UCSD-AML1 (cell line): ENCODE measurements around the gene KIFC3.
"Not testable (repeated sequence)": the region's sequence is repeated elsewhere in the genome, so short reads cannot be mapped to it uniquely, and the experiment has no call there.

Experiments
- DNase-seq: peaks from one replicate; lab custom pipeline; 2025; ENCODE audit not compliant: unreplicated experiment; lab: John Stamatoyannopoulos, UW

Gene KIFC3

DNA sequence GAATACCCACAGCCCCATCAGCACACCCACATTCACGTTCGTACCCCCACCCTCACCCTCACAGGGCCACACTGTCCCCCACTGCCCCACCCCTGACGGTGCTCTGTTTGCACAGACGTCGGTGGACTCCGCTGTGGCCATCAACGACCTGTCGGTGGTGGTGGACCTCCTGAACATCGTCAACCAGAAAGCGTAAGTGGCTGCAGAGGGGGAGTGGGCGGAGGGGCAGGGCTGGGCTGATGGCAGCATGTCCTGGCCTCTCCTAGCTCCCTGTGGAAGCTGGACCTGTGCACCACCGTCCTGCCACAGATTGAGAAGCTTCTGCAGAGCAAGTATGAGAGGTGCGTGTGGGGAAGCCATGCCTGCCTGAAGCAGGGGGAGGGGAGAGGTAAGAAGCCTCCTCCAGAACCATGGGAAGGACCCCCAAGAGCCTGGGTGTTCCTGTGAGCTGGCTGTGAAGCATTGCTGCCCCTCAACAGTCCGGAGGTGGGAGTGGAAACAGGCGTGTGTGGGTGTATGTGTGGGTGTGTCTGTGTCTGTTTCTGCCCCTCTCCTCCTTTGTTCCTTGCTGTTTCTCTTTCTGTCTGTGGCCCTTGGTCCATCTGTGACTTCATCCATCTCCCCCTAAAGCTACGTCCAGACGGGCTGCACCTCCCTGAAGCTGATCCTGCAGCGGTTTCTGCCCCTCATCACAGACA, 46.4 kb downstream of the KIFC3 start:
- DNase-seq = no peak

DNA sequence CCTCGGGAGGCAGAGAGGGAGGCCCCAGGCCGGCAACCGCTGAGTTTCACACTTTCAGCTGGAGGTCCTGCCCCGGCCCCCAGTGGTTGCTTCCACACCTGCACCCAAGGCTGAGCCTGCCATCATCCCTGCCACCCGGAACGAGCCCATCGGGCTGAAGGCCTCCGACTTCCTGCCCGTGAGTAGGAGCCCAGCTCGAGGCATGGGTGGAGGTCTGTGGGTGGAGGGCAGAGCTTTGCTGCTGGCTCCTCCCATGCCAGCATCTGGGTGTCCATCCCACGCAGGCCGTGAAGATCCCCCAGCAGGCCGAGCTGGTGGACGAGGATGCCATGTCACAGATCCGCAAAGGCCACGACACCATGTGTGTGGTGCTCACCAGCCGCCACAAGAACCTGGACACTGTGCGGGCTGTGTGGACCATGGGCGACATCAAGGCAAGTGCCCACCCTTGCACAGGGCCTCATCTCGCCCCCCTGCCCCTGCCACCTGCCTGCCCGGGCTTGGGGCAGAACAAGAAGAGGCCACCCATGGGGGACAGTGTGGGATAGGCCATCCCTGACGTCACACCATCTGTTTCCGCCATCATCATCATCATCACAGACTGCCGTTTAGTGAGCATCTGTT, 47.1 kb downstream of the KIFC3 start:
- no peak for DNase-seq

DNA sequence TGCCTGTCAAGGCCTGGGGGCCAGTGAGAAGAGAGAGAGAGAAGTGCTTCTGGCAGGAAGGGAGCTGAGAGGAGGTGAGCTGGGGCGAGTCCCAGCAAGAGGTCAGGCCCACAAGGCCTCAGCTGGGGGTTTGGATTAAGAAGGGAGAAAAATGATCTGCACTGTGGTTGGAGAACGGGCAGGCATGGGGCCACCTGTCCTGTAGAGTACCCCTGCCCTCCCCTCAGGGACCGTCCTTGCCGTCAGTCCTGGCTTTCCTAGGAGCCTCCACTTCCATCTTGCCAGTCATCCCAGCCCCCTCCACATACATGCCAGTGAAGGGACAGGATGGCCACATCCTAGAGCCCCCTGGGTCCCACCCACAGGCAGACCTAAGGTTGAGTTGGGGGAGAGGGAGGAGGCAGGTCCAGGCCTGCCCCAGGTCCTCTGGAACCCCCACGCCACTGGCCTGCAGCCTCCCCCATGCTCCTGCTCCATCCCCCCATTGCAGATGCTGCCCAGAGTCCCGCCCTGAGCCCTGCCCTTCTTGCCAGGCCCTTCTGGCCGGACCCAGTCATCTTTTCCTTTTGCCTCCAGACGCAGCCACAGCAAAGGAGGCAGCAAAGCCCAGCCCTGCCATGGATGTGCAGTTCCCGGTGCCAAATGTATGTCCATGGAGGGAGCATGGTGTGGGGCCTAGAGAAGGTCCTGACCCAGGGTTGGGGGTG, 47.8 kb downstream of the KIFC3 start:
- DNase-seq = no peak

DNA sequence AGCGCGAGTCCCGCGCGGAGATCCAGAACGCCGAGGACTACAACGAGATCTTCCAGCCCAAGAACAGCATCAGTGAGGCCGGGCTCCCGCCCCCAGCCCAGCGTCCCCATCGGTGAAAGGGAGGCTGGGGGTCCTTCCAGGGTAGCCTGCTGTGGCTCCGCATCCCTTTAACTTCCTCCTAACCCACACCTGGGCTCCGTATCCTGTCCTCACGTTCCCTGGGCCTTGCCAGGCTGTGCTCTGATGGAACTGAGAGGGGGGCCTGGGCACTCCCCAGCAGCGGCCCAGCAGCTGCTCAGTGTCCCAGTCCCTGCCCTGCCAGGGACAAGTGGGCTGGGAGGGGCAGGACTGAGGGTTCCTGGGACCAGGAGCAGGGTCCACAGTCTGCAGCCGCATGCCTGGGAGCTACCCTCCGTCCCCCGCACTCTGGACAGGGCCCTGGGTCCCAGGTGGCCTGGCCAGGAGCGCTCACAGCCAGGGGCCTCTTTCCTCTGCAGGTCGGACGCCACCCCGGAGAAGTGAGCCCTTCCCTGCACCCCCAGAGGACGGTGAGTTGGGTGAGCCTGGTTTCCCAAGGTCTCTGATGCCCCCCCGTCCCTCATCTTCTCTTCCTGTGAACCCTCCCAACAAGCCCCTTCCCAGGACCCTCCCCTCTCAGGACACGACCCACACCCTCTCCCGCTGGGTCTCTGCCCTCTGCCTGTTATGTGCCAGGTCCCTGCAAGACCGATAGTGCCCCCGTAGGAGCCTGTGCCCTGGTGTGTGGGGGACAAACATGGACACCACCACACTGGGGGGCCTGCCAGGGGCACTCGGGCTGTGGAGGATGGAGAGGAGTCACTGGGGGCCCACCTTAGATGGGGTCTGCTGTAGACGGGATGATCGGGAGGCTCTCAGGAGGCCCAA, 48.6 kb downstream of the KIFC3 start:
- DNase-seq = no peak

DNA sequence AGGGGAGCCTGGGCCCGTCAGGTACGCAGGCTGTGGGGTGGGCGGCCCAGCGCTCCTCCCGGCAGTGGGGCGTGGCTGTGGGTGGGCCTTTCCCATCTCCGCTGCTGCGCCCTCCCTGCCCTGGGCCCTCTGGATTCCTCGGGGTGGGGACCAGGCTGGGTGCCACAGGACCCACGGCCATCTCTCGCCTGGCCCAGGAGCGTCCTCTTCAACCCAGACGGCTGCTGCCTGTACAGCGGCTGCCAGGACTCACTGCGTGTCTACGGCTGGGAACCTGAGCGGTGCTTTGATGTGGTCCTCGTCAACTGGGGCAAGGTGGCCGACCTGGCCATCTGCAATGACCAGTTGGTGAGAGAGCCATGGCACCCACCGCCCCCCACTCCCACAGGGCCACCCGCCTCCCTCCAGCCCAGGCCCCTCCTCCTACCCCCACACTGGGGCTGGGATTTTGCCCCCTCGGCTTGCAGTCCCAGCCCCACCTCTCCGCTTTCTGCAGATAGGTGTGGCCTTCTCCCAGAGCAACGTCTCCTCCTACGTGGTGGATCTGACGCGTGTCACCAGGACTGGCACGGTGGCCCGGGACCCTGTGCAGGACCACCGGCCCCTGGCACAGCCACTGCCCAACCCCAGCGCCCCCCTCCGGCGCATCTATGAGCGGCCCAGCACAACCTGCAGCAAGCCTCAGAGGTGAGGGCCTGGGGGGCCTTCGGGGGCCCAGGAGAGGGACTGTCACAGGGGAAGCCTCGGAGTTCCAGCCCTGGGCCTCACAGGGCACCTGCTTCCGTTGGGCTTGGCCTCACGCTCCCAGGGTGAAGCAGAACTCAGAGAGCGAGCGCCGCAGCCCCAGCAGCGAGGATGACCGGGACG, 49.5 kb downstream of the KIFC3 start:
- DNase-seq = no peak

DNA sequence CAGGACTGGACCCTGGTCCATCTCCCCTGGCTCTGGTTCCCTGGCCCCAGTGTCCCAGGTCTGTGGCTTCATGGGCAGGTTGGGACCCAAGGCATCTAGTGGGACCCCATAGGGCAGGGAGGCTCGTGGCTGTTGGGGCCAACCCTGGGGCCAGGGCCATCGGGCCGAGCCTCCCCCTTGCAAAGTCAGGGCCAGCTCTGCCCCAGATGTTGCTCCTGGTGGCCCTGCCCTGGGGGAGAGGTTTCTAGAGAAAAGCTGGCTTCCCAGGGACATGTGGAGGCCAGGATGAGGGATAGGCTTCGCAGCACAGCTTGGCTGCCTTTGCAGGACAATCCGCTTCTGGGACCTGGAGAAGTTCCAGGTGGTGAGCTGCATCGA, 50.1 kb downstream of the KIFC3 start:
- no peak for DNase-seq

DNA sequence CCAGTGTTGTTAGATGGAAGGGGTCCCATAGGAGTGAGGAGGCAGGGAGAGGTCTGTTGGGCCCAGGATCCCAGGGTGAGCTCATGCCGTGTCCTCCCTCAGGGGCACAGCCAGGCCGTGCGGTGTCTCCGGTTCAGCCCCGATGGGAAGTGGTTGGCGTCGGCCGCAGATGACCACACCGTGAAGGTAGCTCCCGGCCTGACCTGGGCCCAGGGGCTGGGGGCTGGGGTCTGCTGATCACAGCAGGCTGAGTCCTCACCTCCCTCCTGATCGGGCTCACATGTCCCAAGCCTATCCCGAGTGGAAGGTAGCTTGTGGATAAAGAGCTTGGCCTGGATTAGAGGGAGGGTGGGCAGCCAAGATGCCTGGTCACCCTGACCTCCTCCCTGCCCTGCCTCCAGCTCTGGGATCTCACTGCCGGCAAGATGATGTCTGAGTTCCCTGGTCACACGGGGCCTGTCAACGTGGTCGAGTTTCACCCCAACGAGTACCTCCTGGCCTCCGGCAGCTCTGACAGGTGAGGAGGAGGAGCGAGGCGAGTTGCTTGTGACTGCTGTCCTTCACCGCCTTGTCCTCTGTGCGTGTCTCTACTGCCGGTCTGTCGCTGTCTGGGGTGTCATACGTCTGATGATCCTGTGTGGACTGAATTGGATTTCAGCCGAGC, 50.6 kb downstream of the KIFC3 start:
- DNase-seq = no peak

DNA sequence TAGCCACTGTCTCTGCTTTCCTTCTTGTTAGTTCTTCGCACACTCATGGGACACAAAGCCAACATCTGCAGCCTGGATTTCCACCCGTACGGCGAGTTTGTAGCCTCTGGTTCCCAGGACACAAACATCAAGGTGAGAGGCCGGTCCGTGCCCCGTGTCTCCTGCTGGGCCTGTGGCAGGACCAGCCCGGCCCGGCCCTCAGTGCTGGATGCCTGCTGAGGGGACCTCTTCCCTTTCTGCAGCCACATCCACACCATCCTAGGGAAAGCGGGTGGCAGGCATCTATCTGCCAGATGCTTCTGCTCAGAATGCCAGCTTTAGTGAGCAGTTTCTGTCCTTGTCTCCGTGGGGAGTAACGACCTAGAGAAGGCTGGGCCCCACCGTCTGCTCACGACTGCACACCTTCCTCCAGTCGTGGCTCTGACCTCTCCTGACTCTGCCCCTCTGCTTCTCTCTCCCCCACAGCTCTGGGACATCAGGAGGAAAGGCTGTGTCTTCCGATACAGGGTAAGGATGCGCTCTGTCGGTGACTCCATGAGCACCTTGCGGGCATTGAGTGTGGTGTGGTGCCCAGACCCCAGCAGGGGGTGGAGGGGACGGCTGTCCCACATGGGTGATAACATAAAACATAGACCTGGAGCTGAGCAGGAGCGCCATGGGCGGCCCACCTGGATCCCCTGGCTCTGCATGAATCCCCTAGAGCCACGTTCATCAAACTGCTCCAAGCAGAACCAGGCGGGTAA, 51.3 kb downstream of the KIFC3 start:
- DNase-seq = no peak

DNA sequence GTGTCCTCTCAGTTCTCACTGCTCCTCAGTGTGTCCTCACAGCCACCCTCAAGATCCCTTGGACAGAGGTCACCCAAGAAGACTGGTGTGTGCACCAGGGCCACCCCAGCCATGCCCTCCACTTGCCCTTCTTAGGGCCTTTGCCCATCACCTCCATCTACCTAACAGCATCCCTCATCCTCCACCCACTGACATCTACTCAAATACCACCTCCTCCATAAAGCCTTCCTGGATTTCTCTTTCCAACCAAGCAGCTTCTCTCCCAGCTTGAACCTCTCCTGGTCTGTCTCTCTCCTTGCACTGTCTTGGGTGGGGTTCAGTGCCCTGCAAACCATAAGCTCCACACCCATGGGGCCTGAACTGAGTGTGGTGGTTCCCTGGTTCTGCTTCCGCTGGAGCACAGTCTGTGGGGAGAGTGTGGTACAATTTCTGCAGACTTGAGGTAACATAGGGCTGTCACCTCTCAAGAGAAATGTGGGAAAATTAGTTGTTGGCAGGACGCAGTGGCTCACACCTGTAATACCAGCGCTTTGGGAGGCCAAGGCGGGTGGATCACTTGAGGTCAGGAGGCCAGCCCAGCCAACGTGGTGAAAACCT, 52.3 kb downstream of the KIFC3 start:
- no peak for DNase-seq

DNA sequence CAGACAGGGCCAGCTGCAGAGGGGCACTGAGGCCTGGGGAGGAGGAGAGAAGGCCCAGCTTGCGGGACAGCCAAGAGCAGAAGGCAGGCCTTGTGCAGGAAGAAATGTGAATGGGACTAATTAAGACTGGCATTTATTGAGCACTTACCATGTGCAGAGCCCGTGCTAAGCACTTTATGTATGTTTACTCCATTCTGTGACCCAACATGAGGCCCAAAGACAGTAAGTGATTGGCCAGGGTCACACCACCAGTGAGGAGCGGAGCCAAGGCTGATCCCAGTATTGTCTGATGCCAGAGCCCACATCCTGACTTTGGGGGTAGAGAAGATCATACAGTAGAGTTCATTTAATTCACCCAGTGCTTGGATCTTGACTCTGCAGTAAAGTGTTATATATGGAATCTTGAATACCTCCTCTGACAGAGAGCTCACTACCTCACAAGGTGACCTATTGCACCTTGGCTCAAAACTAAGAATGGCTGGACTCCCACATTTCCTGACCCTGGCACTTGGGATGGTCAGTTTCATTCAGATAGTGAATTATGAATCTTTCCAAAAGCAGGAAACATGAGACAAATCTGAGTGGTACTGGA, 53.1 kb downstream of the KIFC3 start:
- no peak for DNase-seq

DNA sequence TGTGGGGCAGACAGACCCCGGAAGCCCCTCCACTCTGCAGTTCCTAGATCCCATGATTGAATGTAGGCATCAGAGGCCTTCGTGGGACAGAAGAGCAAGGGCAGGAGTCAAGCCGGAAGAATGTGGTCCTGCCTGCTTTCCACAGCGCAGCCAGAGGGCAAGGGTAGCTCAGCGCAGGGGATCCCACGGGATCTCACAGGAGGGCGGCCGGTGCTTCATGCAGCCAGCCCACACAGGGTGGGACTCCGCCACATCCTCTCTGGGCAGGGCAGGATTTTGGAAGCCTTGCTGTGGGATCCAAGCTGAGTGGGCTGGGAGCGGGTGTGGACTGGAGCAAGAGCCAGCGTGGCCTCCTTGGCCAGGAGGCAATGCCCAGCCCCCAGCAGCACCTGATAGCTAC, 53.7 kb downstream of the KIFC3 start:
- DNase-seq = no peak

DNA sequence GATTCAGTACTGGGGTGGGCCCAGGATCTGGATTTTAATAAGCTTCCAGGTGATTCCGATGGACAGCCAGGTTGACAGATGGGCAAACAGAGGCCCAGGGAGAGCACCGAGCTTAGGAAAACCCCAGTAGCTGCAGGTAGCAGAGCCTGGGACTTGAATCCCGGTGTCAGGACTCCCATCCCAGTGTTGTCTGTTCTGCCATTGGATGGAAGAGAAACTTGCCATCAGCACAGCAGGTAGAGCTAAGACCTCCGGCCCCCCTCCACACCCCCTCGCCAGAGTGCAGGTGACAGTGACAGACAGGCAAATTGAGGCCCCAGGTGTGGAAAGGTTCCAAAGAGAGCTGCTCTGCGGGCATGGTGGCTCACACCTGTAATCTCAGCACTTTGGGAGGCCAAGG, 54.3 kb downstream of the KIFC3 start:
- no peak for DNase-seq

DNA sequence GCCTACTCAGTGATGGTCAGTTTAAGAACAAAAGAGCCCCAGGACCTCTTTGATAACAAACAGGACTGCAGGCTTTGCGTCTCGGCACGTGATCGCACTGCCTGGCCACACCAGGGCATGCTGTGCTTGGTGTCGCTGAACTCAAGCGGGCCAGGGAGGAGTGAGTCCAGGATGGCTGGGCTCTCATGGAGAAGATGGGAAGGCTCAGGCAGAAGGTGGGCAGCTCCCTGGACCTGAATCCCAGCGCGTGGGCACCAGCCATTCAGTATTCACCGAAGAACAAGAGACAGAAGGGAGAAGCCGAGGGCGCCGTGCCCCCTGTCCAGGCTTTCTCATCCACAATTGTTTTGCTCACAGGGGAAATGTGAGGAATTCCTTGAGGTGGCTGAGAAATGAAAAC, 54.8 kb downstream of the KIFC3 start:
- no peak for DNase-seq

DNA sequence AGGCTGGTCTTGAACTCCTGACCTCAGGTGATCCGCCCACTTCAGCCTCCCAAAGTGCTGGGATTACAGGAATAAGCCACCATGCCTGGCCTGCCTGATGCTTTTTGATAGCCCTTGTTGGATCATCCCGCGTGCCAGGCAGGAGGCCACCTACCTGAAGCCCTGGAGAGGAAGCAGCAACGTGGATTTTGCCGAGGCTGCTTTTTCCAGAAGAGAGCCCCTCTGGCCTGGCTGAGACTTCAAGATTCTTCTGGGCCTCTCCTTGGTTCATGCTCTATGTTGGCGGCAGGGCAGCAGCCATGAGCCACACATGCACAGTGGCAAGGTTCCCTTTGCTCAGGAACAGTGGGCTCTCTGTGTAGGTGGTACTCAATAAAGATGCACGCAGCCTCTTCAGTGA, 55.2 kb downstream of the KIFC3 start:
- no peak for DNase-seq

DNA sequence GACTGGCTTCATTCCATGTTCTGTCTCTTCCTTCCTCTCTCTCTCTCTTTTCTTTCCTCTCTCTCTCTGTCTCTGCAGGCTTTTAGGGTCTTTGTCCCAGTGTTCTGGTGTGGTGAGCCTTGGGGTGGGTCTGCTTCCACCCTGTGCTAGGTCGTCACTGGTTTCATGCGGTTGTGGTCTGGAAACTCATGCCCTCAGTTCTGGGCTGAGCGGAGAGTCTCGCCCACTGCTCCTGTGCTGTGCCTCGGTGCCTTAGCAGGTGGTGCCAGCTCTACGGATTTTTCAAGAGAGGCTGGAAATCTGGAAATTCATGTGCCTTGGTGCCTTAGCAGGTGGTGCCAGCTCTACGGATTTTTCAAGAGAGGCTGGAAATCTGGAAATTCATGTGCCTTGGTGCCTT, 56.0 kb downstream of the KIFC3 start:
- DNase-seq = not testable (repeated sequence)

DNA sequence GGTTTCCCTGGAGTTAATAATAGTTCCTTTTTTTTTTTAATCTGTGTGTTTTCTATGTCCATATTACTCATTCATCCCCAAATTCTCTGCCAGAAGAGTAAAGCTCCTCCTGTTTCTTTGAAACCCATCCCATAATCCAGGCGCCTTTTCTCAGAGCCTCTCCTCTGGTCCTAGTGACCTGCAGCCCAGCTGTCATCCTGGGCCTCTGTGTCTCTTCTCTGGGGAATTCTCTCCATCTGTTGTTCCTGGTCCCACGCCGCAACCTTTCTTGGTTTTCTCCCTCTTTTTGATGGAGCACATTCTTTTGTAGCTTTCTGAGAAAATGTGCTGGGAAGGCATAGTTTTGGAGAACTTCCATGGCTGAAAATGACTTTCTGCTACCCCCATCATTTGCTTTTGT, 56.5 kb downstream of the KIFC3 start:
- no peak for DNase-seq

DNA sequence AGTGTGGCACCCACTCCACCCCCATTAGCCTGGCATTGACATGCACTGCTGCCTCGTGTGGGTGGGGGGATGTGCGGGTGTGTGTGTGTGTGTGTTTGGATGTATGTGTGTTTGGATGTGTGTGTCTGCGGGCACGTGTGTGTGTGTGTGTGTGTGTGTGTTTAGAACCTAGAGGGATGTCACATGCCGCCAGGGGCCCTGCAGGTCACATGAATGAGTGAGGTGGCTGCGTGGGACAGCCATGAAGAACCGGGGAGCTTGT, 57.7 kb downstream of the KIFC3 start:
- no peak for DNase-seq

DNA sequence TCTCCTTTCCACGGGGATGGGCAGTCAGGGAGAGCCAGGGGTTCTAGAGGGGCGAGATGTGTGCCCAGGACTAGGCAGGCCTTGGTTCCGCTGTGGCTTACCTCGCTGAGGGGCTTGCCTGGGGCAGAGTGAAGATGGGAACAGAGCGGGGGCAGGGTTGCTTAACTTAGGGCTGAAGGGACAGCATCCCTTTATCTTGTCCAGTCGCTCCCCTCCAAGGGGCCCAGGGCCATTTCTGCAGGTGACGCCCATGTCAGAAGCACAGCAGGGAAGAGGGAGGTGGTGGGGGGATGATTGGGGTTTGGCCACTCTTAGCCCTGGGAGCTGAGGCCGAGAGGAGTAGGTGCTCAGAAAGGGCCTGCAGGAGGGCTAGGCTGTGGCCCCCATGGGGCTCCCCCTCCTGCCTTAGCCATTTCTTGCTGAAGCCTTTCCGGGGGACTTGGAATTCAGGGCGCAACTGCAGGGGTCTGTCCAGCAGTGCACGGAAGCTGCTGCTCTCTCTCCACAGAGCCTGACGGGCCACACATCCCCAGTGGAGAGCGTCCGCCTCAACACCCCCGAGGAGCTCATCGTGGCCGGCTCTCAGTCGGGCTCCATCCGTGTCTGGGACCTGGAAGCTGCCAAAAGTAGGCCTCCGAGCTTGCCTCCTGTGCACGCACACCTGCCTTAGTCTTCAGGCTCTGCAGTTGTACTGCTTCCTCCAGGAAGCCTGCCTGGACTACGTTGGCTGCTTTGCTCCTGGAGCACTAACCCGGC, 58.2 kb downstream of the KIFC3 start:
- DNase-seq = no peak
